H1 (cell line): Measurements from ENCODE around the gene DDX59. TPM values are rescaled to one million over a fixed set of nuclear protein-coding genes. Genes with fewer than 3 reads are reported as not detected.

Experiments
- JUN ChIP-seq: IDR thresholded peaks from 2 replicates; pipeline ENCODE4 v1.6.1; 2011; ENCODE audit warnings: low read depth, mild to moderate bottlenecking, improper control_type of control experiment, low read length
- POU5F1 ChIP-seq: IDR thresholded peaks from 2 replicates; pipeline ENCODE4 v1.6.1; 2011; ENCODE audit warnings: low read depth, mild to moderate bottlenecking, low read length, moderate library complexity
- RAD21 ChIP-seq, 2 experiments: IDR thresholded peaks in 1 of 2; conservative IDR thresholded peaks in 1 of 2; 2 replicates each; pipeline ENCODE4 v1.6.1; 2011; ENCODE audit warnings: low read depth in 2 of 2, low read length in 2 of 2, improper control_type of control experiment in 1 of 2, inconsistent platforms in 1 of 2, mild to moderate bottlenecking in 1 of 2, moderate library complexity in 1 of 2
- SIRT6 ChIP-seq: IDR thresholded peaks from one replicate; pipeline ENCODE4 v1.7.1; 2012; ENCODE audit warnings: low read length, inconsistent platforms
- TCF12 ChIP-seq: IDR thresholded peaks from 2 replicates; pipeline ENCODE4 v1.6.1; 2011; ENCODE audit warnings: low read depth, mild to moderate bottlenecking, low read length
- polyA plus RNA-seq, 7 experiments: library from polyadenylated mRNA; depleted of rRNA in 3 of 7; stranded (reverse) in 5 of 7; unstranded in 2 of 7; fragments of >200 nt in 5 of 7; fragments of 200-250 nt in 2 of 7; gene quantifications; 1 replicate in 5 of 7; 2 replicates in 1 of 7; 4 replicates in 1 of 7; pipeline versions ENCODE4 v1.2.1 to v1.2.3, GENCODE V29; 2011 to 2013; ENCODE audit warnings: missing spikeins in 2 of 7, mixed read lengths in 2 of 7
- total RNA-seq: library from RNA; stranded (reverse); fragmentation: NEBNext Ultra II Directional; extraction: Animal tissue kit (Norgen Biotek cat#: 25700); gene quantifications from 2 replicates; pipeline ENCODE4 v1.2.1, GENCODE V29; 2021
- TF ChIP-seq, protein P1 (sequence below): fragments of 300-600 bp; sonication (generic); IDR thresholded peaks from 2 replicates; pipeline ENCODE4 v1.7.1; 2012; ENCODE audit warnings: low read length, moderate library complexity, mild to moderate bottlenecking, inconsistent platforms; ENCODE audit not compliant: insufficient replicate concordance
- TF ChIP-seq, protein P2 (sequence below): IDR thresholded peaks from 2 replicates; pipeline ENCODE4 v1.6.1; 2012; ENCODE audit warnings: inconsistent platforms
- TF ChIP-seq, protein P3 (sequence below): IDR thresholded peaks from 2 replicates; pipeline ENCODE4 v1.6.1; 2011; ENCODE audit warnings: low read depth, mild to moderate bottlenecking, low read length; ENCODE audit not compliant: insufficient read depth

DDX59 gene
- total and polyA plus RNA-seq, 2 of the 8 experiments (the other 6 are each of a cell fraction or from before 2014, with no cell fraction given), result 8.3 to 19.4 TPM

DNA sequence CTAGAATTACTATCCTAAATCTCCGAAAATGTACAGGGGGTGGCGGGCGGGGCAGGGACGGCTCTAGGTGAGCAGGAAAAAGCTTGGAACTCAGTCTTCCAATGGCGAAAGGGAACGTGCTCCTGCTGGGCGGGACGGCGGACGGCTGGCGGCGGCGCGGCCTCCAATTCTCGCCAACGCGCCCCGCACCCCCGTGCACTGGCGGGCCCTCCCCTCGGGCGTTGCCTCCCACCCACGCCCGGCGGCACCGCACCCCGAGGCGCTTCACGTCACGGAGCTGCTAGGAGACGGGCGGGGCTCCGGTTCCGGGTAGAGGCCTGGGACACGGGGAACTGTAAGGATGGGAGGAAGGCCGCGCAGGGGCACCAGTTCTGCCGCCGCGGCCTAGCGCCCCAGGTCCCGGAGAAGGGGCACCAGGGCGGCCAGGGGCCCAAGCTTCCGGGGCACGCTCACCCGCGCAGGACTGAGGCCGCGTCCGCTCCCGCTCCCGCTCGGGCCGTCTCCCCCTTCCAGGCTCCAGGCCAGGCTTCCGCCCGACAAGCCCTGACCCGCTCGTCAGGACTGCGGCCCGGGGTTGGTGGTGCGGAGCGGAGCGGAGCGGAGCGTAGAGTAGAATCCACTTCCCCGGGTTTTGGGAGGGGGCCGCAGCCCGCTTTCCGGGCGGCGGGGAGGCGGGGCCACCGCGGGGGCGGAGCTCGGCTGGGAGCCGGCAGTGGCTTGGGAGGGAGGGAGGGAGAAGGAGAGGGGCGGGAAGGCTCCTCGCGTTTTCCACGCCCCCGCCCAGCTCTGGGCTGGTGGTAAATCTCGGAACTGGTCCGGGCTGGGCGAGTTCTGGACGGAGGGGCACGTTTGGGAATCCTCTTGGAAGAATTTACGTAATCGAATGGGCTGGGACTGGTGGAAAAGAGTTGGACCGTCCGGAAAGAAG, at the start of gene DDX59 (continued):
- TF ChIP-seq, protein P1, sequence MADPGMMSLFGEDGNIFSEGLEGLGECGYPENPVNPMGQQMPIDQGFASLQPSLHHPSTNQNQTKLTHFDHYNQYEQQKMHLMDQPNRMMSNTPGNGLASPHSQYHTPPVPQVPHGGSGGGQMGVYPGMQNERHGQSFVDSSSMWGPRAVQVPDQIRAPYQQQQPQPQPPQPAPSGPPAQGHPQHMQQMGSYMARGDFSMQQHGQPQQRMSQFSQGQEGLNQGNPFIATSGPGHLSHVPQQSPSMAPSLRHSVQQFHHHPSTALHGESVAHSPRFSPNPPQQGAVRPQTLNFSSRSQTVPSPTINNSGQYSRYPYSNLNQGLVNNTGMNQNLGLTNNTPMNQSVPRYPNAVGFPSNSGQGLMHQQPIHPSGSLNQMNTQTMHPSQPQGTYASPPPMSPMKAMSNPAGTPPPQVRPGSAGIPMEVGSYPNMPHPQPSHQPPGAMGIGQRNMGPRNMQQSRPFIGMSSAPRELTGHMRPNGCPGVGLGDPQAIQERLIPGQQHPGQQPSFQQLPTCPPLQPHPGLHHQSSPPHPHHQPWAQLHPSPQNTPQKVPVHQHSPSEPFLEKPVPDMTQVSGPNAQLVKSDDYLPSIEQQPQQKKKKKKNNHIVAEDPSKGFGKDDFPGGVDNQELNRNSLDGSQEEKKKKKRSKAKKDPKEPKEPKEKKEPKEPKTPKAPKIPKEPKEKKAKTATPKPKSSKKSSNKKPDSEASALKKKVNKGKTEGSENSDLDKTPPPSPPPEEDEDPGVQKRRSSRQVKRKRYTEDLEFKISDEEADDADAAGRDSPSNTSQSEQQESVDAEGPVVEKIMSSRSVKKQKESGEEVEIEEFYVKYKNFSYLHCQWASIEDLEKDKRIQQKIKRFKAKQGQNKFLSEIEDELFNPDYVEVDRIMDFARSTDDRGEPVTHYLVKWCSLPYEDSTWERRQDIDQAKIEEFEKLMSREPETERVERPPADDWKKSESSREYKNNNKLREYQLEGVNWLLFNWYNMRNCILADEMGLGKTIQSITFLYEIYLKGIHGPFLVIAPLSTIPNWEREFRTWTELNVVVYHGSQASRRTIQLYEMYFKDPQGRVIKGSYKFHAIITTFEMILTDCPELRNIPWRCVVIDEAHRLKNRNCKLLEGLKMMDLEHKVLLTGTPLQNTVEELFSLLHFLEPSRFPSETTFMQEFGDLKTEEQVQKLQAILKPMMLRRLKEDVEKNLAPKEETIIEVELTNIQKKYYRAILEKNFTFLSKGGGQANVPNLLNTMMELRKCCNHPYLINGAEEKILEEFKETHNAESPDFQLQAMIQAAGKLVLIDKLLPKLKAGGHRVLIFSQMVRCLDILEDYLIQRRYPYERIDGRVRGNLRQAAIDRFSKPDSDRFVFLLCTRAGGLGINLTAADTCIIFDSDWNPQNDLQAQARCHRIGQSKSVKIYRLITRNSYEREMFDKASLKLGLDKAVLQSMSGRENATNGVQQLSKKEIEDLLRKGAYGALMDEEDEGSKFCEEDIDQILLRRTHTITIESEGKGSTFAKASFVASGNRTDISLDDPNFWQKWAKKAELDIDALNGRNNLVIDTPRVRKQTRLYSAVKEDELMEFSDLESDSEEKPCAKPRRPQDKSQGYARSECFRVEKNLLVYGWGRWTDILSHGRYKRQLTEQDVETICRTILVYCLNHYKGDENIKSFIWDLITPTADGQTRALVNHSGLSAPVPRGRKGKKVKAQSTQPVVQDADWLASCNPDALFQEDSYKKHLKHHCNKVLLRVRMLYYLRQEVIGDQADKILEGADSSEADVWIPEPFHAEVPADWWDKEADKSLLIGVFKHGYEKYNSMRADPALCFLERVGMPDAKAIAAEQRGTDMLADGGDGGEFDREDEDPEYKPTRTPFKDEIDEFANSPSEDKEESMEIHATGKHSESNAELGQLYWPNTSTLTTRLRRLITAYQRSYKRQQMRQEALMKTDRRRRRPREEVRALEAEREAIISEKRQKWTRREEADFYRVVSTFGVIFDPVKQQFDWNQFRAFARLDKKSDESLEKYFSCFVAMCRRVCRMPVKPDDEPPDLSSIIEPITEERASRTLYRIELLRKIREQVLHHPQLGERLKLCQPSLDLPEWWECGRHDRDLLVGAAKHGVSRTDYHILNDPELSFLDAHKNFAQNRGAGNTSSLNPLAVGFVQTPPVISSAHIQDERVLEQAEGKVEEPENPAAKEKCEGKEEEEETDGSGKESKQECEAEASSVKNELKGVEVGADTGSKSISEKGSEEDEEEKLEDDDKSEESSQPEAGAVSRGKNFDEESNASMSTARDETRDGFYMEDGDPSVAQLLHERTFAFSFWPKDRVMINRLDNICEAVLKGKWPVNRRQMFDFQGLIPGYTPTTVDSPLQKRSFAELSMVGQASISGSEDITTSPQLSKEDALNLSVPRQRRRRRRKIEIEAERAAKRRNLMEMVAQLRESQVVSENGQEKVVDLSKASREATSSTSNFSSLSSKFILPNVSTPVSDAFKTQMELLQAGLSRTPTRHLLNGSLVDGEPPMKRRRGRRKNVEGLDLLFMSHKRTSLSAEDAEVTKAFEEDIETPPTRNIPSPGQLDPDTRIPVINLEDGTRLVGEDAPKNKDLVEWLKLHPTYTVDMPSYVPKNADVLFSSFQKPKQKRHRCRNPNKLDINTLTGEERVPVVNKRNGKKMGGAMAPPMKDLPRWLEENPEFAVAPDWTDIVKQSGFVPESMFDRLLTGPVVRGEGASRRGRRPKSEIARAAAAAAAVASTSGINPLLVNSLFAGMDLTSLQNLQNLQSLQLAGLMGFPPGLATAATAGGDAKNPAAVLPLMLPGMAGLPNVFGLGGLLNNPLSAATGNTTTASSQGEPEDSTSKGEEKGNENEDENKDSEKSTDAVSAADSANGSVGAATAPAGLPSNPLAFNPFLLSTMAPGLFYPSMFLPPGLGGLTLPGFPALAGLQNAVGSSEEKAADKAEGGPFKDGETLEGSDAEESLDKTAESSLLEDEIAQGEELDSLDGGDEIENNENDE, result no peak
- no peak for TF ChIP-seq POU5F1
- 0 out of 2 replicates have a peak, but pooled peaks have one; percentile 2 for TF ChIP-seq JUN
- TF ChIP-seq, protein P2, sequence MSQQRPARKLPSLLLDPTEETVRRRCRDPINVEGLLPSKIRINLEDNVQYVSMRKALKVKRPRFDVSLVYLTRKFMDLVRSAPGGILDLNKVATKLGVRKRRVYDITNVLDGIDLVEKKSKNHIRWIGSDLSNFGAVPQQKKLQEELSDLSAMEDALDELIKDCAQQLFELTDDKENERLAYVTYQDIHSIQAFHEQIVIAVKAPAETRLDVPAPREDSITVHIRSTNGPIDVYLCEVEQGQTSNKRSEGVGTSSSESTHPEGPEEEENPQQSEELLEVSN, result peak; percentile 81
- TF ChIP-seq, protein P3, sequence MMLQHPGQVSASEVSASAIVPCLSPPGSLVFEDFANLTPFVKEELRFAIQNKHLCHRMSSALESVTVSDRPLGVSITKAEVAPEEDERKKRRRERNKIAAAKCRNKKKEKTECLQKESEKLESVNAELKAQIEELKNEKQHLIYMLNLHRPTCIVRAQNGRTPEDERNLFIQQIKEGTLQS, result no peak
- TF ChIP-seq TCF12, result no peak
- TF ChIP-seq SIRT6, result no peak
- TF ChIP-seq RAD21 (IDR thresholded peaks at IDR 0.05 in 1 of 2, conservative IDR thresholded peaks at IDR 0.05 in 1 of 2; ENCODE audit: low read depth in 2 of 2, low read length in 2 of 2), result no peak
